OCI-LY3 (cell line): ENCODE data around the gene MYF6.

Experiments used
- EZH2phosphoT487 ChIP-seq: fragments of 200-600 bp; shearing (Covaris generic); IDR thresholded peaks from 2 replicates; pipeline ENCODE4 v1.6.1; 2018; ENCODE audit warnings: antibody characterized with exemption, mixed run types, low read depth
- TF ChIP-seq, protein P1 (sequence below): fragments of 200-600, 300-600 bp; sonication (generic); IDR thresholded peaks from 2 replicates; pipeline ENCODE4 v1.5.1; 2014; ENCODE audit warnings: antibody characterized with exemption, low read length, low read depth

DNA sequence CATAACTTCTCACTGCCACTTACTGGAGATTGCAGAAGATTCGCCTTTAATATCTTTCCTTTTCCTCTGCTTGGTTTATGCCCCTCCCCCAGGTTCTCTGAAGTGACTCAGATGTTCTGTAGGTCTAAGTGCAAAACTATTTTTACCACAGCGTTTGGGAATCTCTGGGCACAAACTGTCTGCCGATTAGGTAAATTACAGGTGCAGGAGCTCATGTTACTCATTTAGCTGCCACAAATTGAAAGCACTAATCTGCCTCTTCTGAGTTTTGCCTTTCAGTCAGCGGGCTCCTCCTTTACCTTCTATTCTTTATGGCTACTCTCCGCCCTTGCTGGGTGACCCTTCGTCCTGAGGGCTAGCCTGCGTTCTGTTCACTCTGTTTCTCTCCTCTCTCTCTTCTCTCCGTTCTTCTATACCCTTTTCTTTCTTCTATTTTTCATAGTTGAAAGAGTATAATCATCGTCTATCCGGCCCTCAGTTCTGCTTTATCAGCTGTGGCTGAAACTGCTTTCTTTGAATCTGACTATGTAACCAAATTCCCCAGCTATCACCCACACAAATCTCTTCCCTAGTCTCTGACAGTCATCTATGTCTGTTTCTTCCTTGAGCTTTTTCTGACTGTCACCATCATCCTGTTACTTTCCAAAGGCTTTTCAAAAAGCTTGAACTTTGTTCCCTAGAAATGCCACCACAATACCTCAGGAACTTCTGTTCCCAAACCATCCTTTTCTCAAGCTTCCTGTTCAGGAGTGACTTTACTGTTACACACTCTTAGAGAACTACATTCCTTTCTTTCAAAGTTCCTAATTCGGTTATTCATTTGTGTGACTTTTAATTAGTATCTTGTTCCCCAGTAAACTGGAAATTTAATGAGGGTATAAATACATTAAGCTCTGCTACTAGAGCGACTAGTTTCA, 4.3 kb upstream of the MYF6 start:
- TF ChIP-seq, protein P1, sequence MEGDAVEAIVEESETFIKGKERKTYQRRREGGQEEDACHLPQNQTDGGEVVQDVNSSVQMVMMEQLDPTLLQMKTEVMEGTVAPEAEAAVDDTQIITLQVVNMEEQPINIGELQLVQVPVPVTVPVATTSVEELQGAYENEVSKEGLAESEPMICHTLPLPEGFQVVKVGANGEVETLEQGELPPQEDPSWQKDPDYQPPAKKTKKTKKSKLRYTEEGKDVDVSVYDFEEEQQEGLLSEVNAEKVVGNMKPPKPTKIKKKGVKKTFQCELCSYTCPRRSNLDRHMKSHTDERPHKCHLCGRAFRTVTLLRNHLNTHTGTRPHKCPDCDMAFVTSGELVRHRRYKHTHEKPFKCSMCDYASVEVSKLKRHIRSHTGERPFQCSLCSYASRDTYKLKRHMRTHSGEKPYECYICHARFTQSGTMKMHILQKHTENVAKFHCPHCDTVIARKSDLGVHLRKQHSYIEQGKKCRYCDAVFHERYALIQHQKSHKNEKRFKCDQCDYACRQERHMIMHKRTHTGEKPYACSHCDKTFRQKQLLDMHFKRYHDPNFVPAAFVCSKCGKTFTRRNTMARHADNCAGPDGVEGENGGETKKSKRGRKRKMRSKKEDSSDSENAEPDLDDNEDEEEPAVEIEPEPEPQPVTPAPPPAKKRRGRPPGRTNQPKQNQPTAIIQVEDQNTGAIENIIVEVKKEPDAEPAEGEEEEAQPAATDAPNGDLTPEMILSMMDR, result no peak
- TF ChIP-seq EZH2phosphoT487, result no peak
